ENCODE data around the gene TRAP1. TPM values are rescaled to one million over a fixed set of nuclear protein-coding genes. Genes with fewer than 3 reads are reported as not detected.

The TRAP1 gene
- total RNA-seq, 1 experiment from 2014 or later, result 416 TPM

GRCh38 chr16:3618769-3619141 is 98.6 kb downstream of the TRAP1 start (continued):
- TF ChIP-seq REST (IDR thresholded peaks at IDR 0.05; ENCODE audit: low read depth), result no peak
- TF ChIP-seq EZH2phosphoT487 (IDR thresholded peaks at IDR 0.05; ENCODE audit: borderline replicate concordance), result no peak
- TF ChIP-seq EGR1 (IDR thresholded peaks at IDR 0.05; ENCODE audit: low read depth), result no peak
- no peak for TF ChIP-seq TCF7L2 (IDR thresholded peaks at IDR 0.05; ENCODE audit: borderline replicate concordance, extremely low read depth, insufficient read depth, insufficient read length)
- no peak for TF ChIP-seq ZBTB33 (IDR thresholded peaks at IDR 0.05; ENCODE audit: extremely low read depth, insufficient replicate concordance, low read length)
- TF ChIP-seq POLR2A (IDR thresholded peaks at IDR 0.05; ENCODE audit: borderline replicate concordance, extremely low read depth, insufficient read depth, insufficient read length), result no peak
